ENCODE data around the gene OPA3.

- TF ChIP-seq CTCF (IDR thresholded peaks at IDR 0.05), result no peak
- no peak for TF ChIP-seq POLR2A (IDR thresholded peaks at IDR 0.05)
- no peak for TF ChIP-seq POLR2AphosphoS5 (IDR thresholded peaks at IDR 0.05)
- no peak for TF ChIP-seq EP300 (IDR thresholded peaks at IDR 0.05)
Measured at GRCh38 chr19:45511074-45511473, 73.5 kb downstream of the OPA3 start.

Measured in stomach (tissue), 4 donors.